ENCODE results near the gene ARIH1. TPM values are rescaled to one million over a fixed set of nuclear protein-coding genes. Genes with fewer than 3 reads are reported as not detected.

Gene ARIH1
- total RNA-seq, 1 experiment from 2014 or later = 192 TPM

DNA sequence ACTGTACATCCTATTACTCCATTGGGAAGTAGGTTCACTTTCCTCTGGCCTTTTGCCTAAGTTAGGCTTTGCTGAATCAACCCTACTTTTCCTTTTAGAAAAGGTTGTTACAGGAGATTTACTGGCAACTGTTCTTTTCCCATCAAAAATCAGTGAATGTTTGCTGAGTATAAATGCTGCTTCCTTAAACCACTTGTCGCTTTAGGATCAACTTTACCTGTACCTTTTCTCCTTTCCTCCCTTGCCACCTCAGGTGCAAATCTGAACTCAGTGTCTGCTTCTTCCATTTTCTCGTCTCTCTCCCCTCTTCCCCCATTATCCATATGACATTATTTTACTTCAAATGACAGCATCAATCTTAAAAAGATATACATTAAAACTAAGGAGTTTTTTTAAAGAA is 110.9 kb downstream of the ARIH1 start:
- Histone ChIP-seq H3K36me3 (ENCODE audit: control insufficient read depth, insufficient read depth, low read length) (peaks cover 27% of the 10 kb centered on the region), H3K27ac (ENCODE audit: low read length) (no peak overlapping the region), H3K4me3 (ENCODE audit: low read depth in 2 of 2, low read length in 2 of 2) (no peak overlapping the region), H3K9me3 (ENCODE audit: control insufficient read depth, insufficient read depth, low read depth, low read length) (no peaks in the 10 kb centered on the region), H3K4me1 (ENCODE audit: control insufficient read depth, insufficient read depth, low read length) (no peaks in the 10 kb centered on the region), H3K27me3 (ENCODE audit: control insufficient read depth, insufficient read depth, low read length) (no peaks in the 10 kb centered on the region)
- intact Hi-C loops (cut with micrococcal nuclease; ENCODE audit: unreplicated experiment) (no loop called here), in situ Hi-C loops (cut with HindIII; ENCODE audit: low pct_unique_long_range_greater_than_20kb, low sequenced_read_pairs) (no loop called here)
- no TSS peak for BruUV-seq (replicated peaks)
- ATAC-seq = no peak
- no peak for DNase-seq (ENCODE audit: low read depth, low spot score)
- ChIA-PET CTCF (no interaction called here), POLR2A (no interaction called here)
- no peak for TF ChIP-seq SIN3A (IDR thresholded peaks at IDR 0.05; ENCODE audit: borderline replicate concordance, insufficient read depth, low read depth, low read length)
- TF ChIP-seq, protein P1, sequence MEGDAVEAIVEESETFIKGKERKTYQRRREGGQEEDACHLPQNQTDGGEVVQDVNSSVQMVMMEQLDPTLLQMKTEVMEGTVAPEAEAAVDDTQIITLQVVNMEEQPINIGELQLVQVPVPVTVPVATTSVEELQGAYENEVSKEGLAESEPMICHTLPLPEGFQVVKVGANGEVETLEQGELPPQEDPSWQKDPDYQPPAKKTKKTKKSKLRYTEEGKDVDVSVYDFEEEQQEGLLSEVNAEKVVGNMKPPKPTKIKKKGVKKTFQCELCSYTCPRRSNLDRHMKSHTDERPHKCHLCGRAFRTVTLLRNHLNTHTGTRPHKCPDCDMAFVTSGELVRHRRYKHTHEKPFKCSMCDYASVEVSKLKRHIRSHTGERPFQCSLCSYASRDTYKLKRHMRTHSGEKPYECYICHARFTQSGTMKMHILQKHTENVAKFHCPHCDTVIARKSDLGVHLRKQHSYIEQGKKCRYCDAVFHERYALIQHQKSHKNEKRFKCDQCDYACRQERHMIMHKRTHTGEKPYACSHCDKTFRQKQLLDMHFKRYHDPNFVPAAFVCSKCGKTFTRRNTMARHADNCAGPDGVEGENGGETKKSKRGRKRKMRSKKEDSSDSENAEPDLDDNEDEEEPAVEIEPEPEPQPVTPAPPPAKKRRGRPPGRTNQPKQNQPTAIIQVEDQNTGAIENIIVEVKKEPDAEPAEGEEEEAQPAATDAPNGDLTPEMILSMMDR (IDR thresholded peaks at IDR 0.05) = no peak
- TF ChIP-seq, protein P2, sequence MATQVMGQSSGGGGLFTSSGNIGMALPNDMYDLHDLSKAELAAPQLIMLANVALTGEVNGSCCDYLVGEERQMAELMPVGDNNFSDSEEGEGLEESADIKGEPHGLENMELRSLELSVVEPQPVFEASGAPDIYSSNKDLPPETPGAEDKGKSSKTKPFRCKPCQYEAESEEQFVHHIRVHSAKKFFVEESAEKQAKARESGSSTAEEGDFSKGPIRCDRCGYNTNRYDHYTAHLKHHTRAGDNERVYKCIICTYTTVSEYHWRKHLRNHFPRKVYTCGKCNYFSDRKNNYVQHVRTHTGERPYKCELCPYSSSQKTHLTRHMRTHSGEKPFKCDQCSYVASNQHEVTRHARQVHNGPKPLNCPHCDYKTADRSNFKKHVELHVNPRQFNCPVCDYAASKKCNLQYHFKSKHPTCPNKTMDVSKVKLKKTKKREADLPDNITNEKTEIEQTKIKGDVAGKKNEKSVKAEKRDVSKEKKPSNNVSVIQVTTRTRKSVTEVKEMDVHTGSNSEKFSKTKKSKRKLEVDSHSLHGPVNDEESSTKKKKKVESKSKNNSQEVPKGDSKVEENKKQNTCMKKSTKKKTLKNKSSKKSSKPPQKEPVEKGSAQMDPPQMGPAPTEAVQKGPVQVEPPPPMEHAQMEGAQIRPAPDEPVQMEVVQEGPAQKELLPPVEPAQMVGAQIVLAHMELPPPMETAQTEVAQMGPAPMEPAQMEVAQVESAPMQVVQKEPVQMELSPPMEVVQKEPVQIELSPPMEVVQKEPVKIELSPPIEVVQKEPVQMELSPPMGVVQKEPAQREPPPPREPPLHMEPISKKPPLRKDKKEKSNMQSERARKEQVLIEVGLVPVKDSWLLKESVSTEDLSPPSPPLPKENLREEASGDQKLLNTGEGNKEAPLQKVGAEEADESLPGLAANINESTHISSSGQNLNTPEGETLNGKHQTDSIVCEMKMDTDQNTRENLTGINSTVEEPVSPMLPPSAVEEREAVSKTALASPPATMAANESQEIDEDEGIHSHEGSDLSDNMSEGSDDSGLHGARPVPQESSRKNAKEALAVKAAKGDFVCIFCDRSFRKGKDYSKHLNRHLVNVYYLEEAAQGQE (IDR thresholded peaks at IDR 0.05; ENCODE audit: insufficient read depth in 1 of 2, low read depth in 2 of 2, low read length in 1 of 2) = no peak
- no peak for TF ChIP-seq TCF7L2 (IDR thresholded peaks at IDR 0.05; ENCODE audit: low read depth, low read length)
- TF ChIP-seq POLR2AphosphoS5 (IDR thresholded peaks at IDR 0.05; ENCODE audit: low read depth, low read length) = no peak

DNA sequence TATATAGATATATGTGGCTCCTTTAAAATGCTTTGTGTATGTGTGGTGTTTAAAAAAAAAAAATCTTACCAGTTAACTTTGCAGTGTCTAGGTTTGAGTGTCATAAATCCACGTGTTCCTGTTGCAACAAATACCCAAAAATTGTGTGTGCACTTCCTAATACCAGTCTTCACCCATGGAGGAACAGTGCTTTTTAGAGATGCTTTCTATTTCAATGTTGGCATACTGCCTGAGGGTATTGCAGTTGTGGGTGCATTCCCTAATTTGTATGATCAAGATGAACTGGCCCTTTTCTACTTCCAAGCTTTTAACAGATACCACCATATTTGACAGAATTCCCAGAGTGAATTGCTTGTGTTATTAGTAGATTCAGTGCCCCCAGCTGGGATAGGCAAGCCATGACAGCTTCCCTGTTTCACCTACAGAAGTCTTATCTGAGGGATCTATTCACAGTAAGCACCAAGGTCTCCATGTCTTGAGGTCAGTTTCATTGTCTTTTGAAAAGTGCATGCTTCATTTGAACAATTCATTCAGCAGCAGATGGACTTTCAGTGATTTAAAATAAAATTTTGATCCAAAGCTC is 111.4 kb downstream of the ARIH1 start:
- in situ Hi-C loops (cut with HindIII; ENCODE audit: low pct_unique_long_range_greater_than_20kb, low sequenced_read_pairs) = no loop called here
- TF ChIP-seq, protein P1 (IDR thresholded peaks at IDR 0.05) = peak; percentile 38; the same call in 1 of the 2 replicates
- TF ChIP-seq SIN3A (IDR thresholded peaks at IDR 0.05; ENCODE audit: borderline replicate concordance, insufficient read depth, low read depth, low read length) = no peak

More for the DNA sequence above, 111.4 kb downstream of the ARIH1 start:
- DNase-seq (ENCODE audit: low read depth, low spot score) (no peak), ATAC-seq (no peak)
- Histone ChIP-seq H3K36me3 (ENCODE audit: control insufficient read depth, insufficient read depth, low read length) (peaks cover 27% of the 10 kb centered on the region), H3K27ac (ENCODE audit: low read length) (no peak overlapping the region), H3K4me3 (ENCODE audit: low read depth in 2 of 2, low read length in 2 of 2) (no peak overlapping the region), H3K4me1 (ENCODE audit: control insufficient read depth, insufficient read depth, low read length) (no peaks in the 10 kb centered on the region), H3K9me3 (ENCODE audit: control insufficient read depth, insufficient read depth, low read depth, low read length) (no peaks in the 10 kb centered on the region), H3K27me3 (ENCODE audit: control insufficient read depth, insufficient read depth, low read length) (no peaks in the 10 kb centered on the region)
- CTCF ChIA-PET = no interaction called here
- intact Hi-C loops (cut with micrococcal nuclease; ENCODE audit: unreplicated experiment) = no loop called here
- POLR2A ChIA-PET = interaction anchor here (0.5 to 0.7 kb wide), 2 partner anchors 14 to 41 kb away, joined by 3 to 5 read pairs; no protein-coding TSS in a partner anchor
- BruUV-seq (replicated peaks) = no TSS peak

All from Panc1 (cell line).